Prostate gland (tissue), 2 donors: ENCODE data around the gene ABCC9. TPM values are rescaled to one million over a fixed set of nuclear protein-coding genes. Genes with fewer than 3 reads are reported as not detected.
"Not testable (repeated sequence)": the region's sequence is repeated elsewhere in the genome, so short reads cannot be mapped to it uniquely, and the experiment has no call there.

Experiments
- DNase-seq: peaks from one replicate; pipeline ENCODE4 v3.0.0-alpha.2; 2019; ENCODE audit warnings: low spot score
- H3K27ac ChIP-seq, 2 donors: fragments of 200-600 bp; sonication (generic); 2 replicates each; pipeline ENCODE4 v1.5.1; 2017 to 2019
- H3K27me3 ChIP-seq: fragments of 200-600 bp; sonication (generic); replicated peaks from 2 replicates; pipeline ENCODE4 v1.5.1; 2019; ENCODE audit not compliant: insufficient read depth
- H3K36me3 ChIP-seq, 2 donors: fragments of 200-600 bp; sonication (generic); 1 replicate in 1 of 2; 2 replicates in 1 of 2; pipeline versions ENCODE4 v1.5.1 to v1.8.1; 2017 to 2019
- H3K4me1 ChIP-seq: fragments of 200-600 bp; sonication (generic); replicated peaks from 2 replicates; pipeline ENCODE4 v1.5.1; 2019
- H3K4me3 ChIP-seq, 2 donors: fragments of 200-600 bp; sonication (generic); 2 replicates each; pipeline ENCODE4 v1.5.1; 2017 to 2019
- H3K9me3 ChIP-seq: fragments of 200-600 bp; sonication (generic); 2 replicates; pipeline ENCODE4 v1.5.1; 2017
- POLR2A ChIP-seq: fragments of 450-650 bp; IDR thresholded peaks from one replicate; pipeline ENCODE4 v1.6.1; 2016; ENCODE audit warnings: antibody characterized with exemption, mild to moderate bottlenecking
- POLR2AphosphoS5 ChIP-seq: sonication (generic); formaldehyde crosslinking; IDR thresholded peaks from one replicate; pipeline ENCODE4 v1.6.1; 2017; ENCODE audit warnings: antibody characterized with exemption
- WGBS: methylation state at CpG from one replicate; pipeline ENCODE4 v1.1.5; 2018; 5-methylcytosine and 5-hydroxymethylcytosine counted together
- intact Hi-C: fragments of 100-400 bp; cut with DNase I; formaldehyde crosslinking; loops from one replicate; pipeline ENCODE4 v1.14.2; 2022
- total RNA-seq, 2 donors: library from RNA; depleted of rRNA; stranded (reverse); fragments of >200 nt; gene quantifications; one replicate each; pipeline ENCODE4 v1.1.0, GENCODE V29; 2016
- TF ChIP-seq, protein P1 (sequence below), 4 experiments: fragments of 200-600 bp in 2 of 4; fragments of 450-650 bp in 2 of 4; sonication (generic) in 2 of 4; IDR thresholded peaks; 1 replicate in 3 of 4; 2 replicates in 1 of 4; pipeline ENCODE4 v1.5.1; 2016 to 2019; ENCODE audit warnings: antibody characterized with exemption in 4 of 4, mild to moderate bottlenecking in 2 of 4, moderate library complexity in 2 of 4

ABCC9 gene
- total RNA-seq, 2 donors from 2014 or later, result 6.1 to 10.5 TPM

- TF ChIP-seq POLR2AphosphoS5 (no peak), POLR2A (no peak)
- TF ChIP-seq, protein P1, sequence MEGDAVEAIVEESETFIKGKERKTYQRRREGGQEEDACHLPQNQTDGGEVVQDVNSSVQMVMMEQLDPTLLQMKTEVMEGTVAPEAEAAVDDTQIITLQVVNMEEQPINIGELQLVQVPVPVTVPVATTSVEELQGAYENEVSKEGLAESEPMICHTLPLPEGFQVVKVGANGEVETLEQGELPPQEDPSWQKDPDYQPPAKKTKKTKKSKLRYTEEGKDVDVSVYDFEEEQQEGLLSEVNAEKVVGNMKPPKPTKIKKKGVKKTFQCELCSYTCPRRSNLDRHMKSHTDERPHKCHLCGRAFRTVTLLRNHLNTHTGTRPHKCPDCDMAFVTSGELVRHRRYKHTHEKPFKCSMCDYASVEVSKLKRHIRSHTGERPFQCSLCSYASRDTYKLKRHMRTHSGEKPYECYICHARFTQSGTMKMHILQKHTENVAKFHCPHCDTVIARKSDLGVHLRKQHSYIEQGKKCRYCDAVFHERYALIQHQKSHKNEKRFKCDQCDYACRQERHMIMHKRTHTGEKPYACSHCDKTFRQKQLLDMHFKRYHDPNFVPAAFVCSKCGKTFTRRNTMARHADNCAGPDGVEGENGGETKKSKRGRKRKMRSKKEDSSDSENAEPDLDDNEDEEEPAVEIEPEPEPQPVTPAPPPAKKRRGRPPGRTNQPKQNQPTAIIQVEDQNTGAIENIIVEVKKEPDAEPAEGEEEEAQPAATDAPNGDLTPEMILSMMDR (IDR thresholded peaks at IDR 0.05), result no peak
- H3K27me3 ChIP-seq, result no peaks in the 10 kb centered on the region
- 64% methylated on average over 4 of the region's 4 CpGs for WGBS
- H3K36me3 ChIP-seq, result no peaks in the 10 kb centered on the region
- no peak overlapping the region for H3K27ac ChIP-seq
- H3K4me1 ChIP-seq, result no peaks in the 10 kb centered on the region
- no peak overlapping the region for H3K4me3 ChIP-seq
- no peak for DNase-seq
- intact Hi-C loops, result no loop called here
- H3K9me3 ChIP-seq, result no peaks in the 10 kb centered on the region
These were observed 29.4 kb downstream of the ABCC9 start for GRCh38 chr12:21911832-21912231.

DNA sequence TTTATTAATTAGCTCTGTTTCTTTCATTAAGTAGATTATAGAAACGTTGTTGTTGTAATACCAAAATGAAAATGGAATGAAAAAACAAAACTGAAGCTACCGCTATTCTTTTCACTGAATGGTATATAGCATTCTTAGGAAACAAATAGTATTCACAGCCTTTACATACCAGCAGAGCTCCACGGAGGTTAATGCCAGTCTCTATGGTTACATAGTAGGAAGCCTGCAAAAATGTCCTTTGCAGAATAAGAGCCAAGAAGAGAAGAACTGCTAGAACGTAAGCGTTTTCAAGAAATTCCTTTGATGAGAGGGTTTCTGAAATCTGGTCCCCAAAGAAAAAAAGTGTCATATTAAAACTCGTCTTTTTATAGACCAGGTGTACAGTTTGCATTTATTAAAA is 30.6 kb downstream of the ABCC9 start:
- Histone ChIP-seq H3K27me3 (no peaks in the 10 kb centered on the region), H3K9me3 (no peaks in the 10 kb centered on the region), H3K27ac (no peak overlapping the region), H3K4me3 (no peak overlapping the region), H3K4me1 (no peaks in the 10 kb centered on the region), H3K36me3 (no peaks in the 10 kb centered on the region)
- DNase-seq, result no peak
- TF ChIP-seq, protein P1 (IDR thresholded peaks at IDR 0.05), result no peak
- TF ChIP-seq POLR2AphosphoS5 (no peak), POLR2A (no peak)
- intact Hi-C loops, result no loop called here
- WGBS, result 75% methylated on average over 6 of the region's 6 CpGs

- H3K27me3 ChIP-seq, result no peaks in the 10 kb centered on the region
- H3K4me3 ChIP-seq, result no peak overlapping the region
- no peaks in the 10 kb centered on the region for H3K4me1 ChIP-seq
- DNase-seq, result no peak
- H3K36me3 ChIP-seq, result no peaks in the 10 kb centered on the region
- H3K9me3 ChIP-seq, result no peaks in the 10 kb centered on the region
- TF ChIP-seq, protein P1 (IDR thresholded peaks at IDR 0.05), result no peak
- no peak for TF ChIP-seq POLR2A
- no peak for TF ChIP-seq POLR2AphosphoS5
- intact Hi-C loops, result no loop called here
- WGBS, result 83% methylated on average over 6 of the region's 6 CpGs
- no peak overlapping the region for H3K27ac ChIP-seq
These were observed 33.0 kb downstream of the ABCC9 start for GRCh38 chr12:21907948-21908837.

GRCh38 chr12:21906919-21907493 is 34.2 kb downstream of the ABCC9 start:
- Histone ChIP-seq H3K4me3 (no peak overlapping the region), H3K36me3 (no peaks in the 10 kb centered on the region), H3K9me3 (no peaks in the 10 kb centered on the region), H3K4me1 (no peaks in the 10 kb centered on the region), H3K27ac (no peak overlapping the region), H3K27me3 (no peaks in the 10 kb centered on the region)
- no peak for TF ChIP-seq POLR2AphosphoS5
- TF ChIP-seq, protein P1 (IDR thresholded peaks at IDR 0.05), result no peak
- no peak for TF ChIP-seq POLR2A
- intact Hi-C loops, result no loop called here
- no peak for DNase-seq
- WGBS, result 91% methylated on average over 5 of the region's 5 CpGs

GRCh38 chr12:21899532-21899931 is 41.7 kb downstream of the ABCC9 start:
- intact Hi-C loops, H3K36me3 ChIP-seq, H3K4me1 ChIP-seq, H3K9me3 ChIP-seq, H3K27me3 ChIP-seq, H3K4me3 ChIP-seq, DNase-seq, H3K27ac ChIP-seq: not testable (repeated sequence)
- WGBS, result 84% methylated on average over 9 of the region's 9 CpGs
